HG02885 (cell line): ENCODE results near the gene UCP2.

ENCODE experiments used
- ATAC-seq: cut with Tn5 transposase; IDR thresholded peaks from one replicate; pipeline ENCODE4 v1.9.1; 2021; ENCODE audit warnings: mild to moderate bottlenecking; ENCODE audit not compliant: unreplicated experiment, poor library complexity

Gene UCP2

DNA sequence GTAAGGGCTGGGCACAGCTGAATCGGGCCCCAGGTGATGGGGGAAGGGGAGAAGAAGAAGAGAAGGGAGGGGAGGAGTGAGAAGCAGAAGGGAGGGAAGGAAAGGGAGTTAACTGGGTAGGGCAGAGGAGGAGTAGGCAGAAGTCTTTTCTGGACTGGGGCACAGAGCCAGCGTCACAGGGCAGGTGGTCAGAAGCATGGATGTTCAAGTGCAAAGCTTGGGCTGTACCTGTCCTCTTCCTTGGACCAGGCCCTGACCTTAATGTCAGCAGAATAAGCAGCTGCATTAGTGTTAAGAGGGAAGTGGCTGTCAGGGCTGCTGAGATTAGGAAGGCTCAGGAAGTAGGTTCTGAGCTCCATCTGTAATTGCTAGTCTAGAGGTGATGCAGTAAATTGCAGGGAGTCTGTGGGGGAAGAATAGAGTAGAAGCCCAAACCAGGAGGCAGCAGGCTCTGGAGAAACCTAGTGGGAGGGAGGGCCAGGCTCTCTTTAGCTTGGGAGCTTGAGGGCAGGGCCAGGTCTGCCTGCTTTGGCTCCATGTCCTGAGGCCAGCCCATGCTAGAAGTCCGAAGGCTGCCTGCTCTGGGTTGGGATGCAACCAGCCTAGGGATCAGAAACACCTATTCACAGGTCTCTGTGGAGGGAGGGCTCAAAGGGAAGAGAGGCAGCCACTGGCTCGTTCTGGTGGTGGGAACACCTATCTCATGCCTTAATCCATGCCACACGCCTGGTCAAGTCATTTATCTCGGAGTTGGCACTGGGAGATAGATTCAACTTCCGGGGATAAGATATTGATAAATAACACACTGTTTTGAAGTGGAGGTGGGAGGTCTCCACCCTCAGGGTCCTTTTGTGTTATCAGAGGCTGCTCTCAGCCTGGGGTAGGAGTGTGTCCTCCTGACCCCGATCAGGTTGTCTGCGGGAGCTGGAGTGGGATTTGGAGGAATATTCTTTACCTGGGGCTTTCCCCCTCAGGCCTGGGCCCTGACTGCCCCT is 28.0 kb upstream of the UCP2 start:
- ATAC-seq = no peak

DNA sequence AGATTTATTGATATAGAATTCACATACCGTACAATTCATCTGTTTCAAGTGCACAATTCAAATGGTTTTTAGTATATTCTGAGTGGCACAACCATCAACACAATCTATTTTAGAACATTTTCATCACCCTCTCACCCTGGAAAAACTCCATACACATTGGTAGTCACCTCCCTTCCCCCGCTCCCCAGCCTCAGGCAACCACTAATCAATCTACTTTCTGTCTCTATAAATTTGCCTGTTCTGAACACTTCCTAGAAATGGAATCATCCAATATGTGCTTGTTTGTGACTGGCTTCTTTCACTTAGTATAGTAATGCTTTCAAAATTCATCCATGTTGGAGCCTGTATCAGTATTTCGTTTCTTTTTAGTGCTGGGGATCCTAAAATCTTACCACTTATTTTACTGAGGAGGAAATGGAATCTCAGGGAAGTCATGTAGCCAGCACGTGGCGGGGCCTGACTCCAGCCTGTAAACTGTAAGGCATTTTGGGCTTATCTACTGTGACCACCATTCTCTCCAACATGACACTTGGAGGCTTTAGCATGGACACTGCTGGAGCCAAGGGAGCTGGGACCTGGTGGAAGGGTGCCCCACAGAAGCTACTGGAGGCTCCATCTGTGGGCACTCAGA is 27.1 kb upstream of the UCP2 start:
- no peak for ATAC-seq

DNA sequence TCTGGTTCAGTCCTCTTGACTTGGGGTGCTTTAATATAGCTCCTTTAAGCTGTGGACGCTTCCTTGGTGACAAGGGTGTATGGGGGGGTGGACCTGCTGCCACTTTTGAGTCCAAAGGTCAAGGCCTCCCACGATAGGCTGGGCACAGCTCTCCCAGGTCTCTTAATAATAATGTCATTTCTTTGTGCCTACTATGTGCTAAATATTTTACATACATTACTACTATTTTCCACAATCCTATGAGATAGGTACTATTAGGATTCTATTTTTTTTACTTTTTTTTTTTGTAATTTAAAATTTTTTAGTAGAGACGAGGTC is 26.5 kb upstream of the UCP2 start:
- ATAC-seq = no peak

DNA sequence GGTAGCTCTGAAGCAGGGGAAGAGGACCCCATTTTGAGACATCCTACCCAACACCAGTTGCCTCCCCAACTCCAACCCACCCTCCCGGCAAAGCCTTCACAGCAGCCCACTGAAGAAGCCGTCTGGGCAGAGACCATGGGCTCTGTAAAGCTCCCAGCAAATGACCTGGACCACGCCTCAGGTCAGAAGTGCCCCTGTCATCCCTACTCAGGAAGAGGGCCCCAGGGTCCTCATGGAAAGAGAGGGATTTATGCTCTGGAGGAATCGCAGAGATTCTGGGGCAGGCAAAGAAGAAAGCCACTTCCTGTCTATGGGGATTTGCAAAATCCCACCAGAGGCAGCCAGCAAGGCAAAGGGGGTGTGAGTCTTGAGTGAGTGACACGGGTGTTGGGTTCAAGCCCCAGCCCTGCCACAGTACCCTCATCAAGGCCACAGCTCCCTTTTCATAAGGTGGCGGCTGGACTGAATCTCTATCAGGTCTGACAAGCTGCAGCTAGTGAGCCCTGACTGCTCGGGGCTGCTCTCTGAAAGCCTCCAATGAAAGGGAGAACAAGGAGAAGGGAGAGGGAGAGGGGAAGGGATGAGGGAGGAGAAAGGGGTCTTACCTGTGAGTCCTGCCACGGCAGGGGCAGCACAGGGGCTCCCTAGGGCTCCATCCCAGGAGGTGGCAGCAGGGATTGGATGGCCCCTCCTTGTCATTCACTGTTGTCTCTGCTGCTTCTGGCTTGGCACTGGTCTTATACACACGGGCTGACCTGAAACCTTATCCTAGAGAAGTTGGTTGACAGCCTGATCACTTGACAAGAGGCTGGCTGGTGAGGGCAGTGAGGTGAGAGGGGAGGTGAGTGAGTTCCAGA is 26.0 kb upstream of the UCP2 start, which contains the start of gene UCP3:
TSS of gene UCP3 (minus strand) at position 713 of the 857 bp plus-strand sequence. CDS start 2,043 bp downstream, outside the sequence.
- ATAC-seq = no peak

DNA sequence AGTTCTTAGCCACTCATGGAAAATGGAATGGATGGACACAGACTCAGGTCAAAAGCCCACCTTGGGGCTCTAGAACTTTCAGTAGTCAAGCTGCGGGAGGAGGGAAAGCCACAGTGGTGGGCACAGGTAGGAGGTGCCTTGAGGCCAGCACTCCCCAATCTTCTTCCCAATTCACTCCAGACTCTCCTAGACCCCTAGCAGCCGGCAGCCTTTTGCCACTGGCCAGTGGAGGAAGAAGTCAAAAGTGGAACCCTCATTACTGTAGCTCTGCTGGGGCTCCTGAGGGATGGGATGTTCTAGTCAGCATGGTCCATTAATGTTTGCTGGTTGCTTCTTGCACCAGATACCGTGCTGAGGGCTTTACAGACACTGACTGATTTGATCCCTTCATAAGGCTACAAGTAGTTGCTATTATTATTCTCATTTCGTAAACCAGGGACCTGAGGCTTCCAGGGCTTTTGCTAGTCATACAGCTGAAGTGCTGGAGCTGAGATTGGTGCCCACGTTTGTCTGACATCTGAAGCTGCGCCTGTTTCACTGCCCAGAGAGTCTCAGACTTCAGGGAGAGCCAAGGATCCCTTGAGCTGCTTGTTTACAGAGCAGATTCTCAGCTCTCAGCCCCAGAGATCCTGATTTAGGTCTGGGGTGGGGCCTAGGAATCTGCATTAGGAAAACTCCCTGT is 25.2 kb upstream of the UCP2 start:
- no peak for ATAC-seq

DNA sequence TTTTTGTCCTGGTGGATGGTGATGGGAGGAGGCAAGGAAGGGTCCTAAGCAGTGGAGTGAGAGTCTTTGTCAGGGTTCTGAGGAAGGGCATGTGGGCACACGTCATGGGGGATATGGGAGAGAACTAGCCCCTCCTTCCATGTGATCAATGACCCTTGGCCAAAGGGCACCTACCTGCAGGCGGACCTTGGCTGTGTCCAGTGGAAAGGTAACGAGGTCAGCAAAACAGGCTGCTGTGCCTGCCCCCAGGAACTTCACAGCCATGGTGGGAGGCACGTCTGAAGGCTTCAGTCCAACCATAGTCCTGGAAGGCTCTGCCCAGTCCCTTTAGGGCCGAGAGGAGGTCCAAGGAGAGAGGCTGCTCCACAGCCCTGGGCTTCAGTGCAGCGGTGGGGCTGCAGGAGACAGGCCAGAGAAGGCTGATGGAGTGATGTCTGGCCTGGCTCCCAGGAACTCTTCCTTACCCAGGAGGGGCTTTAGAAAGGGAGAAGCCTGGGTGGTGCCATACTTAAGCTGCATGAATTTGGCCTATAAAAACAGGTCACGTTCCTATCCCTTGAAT is 24.2 kb upstream of the UCP2 start:
- ATAC-seq = no peak

DNA sequence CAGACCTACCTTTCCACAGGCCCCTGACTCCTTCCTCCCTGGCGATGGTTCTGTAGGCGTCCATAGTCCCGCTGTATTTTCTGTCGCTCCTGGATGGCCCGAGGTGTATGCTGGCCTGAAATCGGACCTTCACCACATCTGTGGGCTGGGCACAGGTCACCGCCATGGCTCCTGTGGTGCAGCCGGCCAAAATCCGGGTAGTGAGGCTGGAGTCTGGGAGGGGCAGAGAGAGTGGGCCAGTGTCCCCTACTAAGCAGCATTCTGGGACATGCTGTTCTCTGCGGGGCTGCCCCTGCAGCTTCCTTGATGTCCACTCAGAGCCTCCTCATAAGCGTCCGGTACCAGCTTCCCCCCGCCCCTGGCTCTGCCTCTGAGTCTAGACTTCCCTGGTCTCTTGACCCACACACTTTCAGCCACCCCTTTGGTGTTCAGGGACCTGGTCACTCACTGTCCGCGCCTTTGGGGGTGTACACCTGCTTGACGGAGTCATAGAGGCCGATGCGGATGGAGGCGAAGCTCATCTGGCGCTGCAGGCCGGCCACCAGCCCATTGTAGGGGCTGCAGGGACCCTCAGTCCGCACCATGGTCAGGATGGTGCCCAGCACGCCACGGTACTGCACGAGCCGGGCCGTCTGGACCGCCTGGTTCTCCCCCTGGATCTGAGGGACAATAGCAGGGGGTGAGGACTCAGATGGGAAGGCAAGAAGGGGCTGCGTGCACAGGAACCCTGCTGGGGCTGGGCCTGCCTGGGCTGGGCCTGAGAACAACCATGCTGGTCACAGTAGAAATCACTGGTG is 23.3 kb upstream of the UCP2 start:
- no peak for ATAC-seq

DNA sequence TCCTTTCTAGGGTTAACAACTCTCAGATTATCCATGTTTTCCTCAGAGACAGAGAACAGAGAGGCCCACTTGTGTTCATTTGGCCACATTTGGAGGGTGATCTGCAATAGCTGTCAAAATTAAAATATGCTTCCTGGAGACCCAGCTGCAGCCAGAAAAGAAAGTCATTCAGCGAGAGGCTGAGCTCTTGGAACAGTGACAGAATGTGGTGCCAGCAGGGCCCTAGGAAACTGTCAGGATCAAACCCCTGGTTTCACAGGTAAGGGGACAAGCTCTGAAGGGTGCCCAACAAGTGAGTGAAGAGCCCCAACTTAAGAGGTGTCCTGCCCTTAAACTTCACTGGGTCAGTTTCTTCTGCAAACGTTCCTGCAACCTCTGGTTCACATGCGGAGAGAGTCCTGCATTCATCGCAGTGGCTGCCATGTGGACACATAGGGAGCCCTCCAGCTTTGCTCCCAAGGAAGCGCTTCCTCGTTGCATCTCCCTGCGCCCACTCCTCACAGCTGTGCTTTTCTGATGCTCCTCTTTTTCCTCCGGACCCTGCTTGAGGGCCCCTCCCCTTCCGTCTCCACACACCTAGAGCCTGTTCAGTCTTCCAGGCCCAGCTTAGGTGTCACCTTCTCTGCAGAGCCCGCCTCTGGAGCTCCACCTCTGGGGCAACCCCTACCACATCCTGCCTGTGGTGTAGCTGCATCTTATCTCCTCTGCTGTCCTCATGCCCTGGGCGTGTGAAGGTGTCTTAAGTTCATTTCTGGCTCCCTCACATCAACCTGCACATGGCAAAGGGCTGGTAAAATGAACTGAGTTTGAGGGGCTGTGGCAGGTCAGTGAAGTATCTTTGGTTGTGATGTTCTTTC is 22.3 kb upstream of the UCP2 start:
- ATAC-seq = no peak

DNA sequence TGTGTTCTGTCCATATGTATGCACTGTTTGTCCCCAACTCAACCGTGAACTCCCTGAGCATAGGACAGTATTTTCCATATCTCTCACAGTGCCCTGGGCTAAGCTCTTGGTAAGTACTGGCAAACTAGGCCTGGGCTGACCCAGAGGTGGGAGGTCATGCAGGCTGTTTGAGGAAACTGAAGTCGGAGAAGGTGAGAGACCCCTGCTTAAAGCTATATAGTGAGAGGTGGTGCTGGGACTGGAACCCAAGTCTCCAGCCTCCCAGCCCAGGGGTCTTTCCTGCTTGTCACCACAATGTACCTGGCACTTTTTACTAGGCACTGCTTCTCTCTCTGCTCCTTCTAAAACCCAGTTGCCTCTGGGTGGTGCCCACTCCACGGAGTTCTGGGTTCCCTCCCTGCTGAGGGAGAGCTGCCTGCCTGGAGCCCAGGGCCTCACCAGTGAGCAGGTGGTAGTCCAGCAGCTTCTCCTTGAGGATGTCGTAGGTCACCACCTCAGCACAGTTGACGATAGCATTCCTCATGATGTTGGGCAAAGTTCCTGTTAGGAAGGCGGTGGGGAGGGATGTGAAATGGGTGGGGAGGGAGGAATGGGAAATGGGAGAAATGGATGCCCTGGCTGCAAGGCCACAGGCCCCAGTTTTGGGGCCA is 21.5 kb upstream of the UCP2 start:
- no peak for ATAC-seq

DNA sequence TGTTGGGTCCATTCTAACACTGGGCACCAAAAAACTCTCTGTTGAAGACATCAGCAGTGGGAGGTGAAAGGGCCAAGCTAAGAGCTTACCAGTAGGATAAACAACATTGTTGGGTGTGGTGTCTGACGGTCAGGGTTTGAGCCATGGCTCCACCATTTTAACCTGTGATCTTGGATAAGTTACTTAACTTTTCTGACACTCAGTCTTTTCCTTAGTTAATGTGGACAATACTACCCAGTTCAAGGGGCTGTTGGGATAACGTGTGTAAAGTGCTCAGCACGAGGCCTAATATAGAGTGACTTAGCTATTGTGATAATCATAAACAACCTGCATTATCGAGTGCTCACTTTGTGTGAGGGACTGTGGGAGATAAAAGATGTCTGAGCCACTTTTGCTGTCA is 20.2 kb upstream of the UCP2 start:
- no peak for ATAC-seq

DNA sequence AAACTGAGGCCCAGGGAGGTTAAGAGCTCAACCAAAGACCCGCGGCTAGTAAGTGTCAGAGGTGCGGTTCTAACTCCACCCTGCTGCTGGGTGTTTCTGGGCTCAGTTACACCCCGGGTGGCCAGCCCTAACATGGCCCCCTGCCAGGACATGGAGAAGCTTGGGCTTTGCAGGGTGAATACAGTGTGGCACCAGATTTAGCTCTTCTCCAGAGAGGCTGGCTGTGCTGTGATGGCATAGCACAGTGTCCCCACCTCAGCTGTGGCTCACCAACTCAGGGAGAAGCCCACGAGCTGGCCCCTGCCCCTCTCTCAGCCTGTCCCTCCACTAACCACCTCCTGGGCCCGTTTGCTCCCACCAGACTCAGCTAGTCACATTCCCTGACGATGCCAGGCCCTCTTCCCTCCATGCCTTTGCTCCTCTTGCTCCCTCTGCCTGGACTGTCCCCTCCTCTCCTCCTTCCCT is 19.2 kb upstream of the UCP2 start:
- no peak for ATAC-seq

DNA sequence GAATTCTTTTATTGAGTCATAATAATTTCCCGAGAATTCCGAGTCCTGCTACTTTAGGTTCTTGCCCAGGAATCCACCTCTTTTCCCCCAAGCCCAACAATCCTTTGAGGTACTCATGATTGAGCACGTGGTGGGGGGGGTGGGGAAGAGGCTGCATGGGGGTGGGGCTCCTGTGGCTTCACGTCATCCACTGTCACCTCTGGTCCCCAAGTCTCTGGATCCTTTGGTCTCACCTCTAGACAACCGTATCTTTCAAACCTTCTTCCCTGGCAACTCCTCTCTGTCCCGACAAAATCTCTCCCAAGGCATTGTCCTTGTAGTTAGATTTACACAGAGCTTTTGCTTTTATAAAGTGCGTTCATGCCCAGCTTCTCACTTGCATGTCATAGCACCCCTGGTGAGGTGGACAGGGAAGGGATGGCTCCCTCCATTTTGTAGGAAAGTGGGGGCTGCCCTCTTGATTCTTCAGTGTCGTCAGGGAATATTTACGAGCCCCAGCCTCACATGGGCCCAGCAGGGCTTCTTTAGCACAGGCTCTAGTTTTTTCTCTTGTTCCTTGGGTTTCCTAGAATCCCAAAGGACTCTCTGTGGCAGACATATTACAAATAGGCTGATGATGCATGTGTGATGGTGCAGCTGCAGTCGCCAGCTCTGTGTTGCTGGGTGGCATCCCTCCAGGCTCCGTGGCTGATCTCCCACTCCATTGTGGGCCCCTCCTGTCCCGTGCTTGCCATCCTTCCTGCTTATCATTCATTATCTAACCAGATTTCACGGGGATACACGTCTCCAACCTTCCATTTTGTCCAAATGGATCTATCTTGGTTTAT is 17.9 kb upstream of the UCP2 start:
- no peak for ATAC-seq

DNA sequence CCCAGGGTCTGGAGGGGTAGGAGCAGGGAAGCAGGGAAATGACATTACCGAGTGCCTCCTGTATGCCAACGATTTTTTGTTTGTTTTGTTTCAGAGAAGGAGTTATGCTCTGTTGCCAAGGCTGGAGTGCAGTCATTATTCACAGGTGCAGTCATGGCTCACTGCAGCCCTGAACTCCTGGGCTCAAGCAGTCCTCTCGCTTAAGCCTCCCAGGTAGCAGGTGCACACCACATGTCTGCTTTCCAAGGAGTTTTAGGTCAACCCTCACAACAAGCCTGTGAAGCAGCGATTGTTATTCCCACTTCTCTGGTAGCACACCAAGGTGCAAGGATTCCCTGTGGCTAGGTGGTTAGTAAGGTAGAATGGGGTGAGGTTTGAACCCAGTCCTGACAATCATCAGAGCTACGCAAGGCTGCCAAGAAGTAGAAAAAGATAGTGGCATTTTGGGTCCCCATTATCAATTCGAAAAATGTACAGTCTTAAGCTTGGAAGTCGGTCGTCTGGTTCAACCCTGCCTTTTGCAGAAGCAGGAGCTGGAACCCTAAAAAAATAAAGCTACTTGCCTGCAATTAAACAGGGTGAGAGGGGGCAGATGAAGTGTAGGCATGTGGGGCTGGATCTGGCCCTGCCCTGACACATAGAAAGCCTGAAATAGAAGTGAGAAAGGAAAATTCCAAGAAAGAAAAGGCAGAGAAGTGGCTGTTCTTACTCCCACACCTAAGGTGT is 17.1 kb upstream of the UCP2 start:
- no peak for ATAC-seq

DNA sequence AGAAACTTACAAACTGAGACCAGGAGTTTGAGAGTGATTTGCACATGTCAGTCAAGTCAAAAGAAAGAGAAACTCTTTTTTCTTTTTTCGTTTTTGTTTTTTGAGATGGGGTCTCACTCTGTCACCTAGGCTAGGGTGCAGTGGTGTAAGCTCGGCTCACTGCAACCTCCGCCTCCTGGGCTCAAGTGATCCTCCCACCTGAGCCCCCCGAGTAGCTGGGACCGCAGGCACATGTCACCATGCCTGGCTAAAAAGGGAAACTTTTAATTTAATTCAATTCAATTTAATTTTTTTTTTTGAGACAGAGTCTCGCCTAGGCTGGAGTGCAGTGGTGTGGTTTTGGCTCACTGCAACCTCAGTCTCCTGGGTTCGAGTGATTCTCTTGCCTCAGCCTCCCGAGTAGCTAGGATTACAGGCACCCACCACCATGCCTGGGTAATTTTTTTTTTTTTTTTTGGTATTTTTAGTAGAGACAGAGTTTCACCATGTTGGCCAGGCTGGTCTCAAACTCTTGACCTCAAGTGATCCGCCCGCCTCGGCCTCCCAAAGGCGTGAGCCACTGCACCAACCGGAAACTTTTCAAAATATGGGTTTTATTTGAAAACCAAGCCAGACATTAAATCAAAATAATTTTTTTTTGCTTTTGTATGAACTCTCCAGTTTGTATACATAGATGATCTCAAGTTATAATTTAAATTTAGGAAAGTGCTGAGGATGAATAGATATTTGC is 16.4 kb upstream of the UCP2 start:
- ATAC-seq = no peak

DNA sequence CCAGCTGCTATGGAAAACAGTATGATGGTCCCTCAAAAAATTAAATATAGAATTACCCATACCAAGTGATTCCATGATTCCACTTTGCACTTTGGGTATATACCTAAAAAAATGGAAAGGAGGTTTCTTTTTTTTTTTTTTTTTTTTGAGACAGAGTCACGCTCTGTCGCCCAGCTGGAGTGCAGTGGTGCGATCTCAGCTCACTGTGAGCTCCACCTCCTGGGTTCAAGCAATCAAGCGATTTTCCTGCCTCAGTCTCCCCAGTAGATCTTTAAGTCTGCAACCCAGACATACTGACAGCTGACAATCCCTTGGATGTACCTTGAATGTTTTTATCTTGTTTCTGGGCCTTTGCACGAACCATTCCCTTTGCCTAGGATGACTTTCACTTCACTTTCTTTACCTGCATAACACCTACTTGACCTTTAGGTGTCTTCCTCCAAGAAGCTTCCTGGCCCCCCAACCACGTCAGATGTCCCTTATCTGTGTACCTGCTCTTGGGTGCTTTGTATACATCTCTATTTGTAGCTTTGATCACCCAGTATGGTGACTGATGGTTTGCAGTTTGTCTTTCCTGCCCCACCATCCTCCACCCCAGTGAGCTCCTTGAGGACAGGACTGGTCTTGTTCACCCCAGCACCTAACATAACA is 14.6 kb upstream of the UCP2 start:
- no peak for ATAC-seq
